NCI-H524 treated with DMSO at 0.1 percent for 48 hours (cell line): ENCODE data around the gene ITGB7.
"Not testable (repeated sequence)": the region's sequence is repeated elsewhere in the genome, so short reads cannot be mapped to it uniquely, and the experiment has no call there.

Experiments
- DNase-seq: peaks from one replicate; lab custom pipeline; 2025; lab: John Stamatoyannopoulos, UW

ITGB7 gene

GRCh38 chr12:53217051-53217930 lies 10.2 kb upstream of the ITGB7 start:
- no peak for DNase-seq

- no peak for DNase-seq
Measured at GRCh38 chr12:53215497-53215896, 8.4 kb upstream of the ITGB7 start.

GRCh38 chr12:53214687-53215455 lies 7.8 kb upstream of the ITGB7 start:
- no peak for DNase-seq

- DNase-seq = no peak
Measured at GRCh38 chr12:53214221-53214620, 7.2 kb upstream of the ITGB7 start.

- peak; percentile 27 for DNase-seq
Measured at GRCh38 chr12:53213348-53213747, 6.3 kb upstream of the ITGB7 start.

- DNase-seq = no peak
Measured at GRCh38 chr12:53212931-53213330, 5.9 kb upstream of the ITGB7 start.

- no peak for DNase-seq
Measured at GRCh38 chr12:53211476-53212381, 4.7 kb upstream of the ITGB7 start.

GRCh38 chr12:53210843-53211242 lies 3.8 kb upstream of the ITGB7 start:
- no peak for DNase-seq

GRCh38 chr12:53208877-53209463 lies 1.9 kb upstream of the ITGB7 start:
- no peak for DNase-seq

GRCh38 chr12:53208435-53208834 lies 1.4 kb upstream of the ITGB7 start:
- DNase-seq = no peak

GRCh38 chr12:53205747-53206419 lies 1.2 kb downstream of the ITGB7 start:
- DNase-seq = no peak

GRCh38 chr12:53204351-53204750 lies 2.7 kb downstream of the ITGB7 start:
- no peak for DNase-seq

- not testable (repeated sequence) for DNase-seq
Measured at GRCh38 chr12:53202316-53202715, 4.7 kb downstream of the ITGB7 start.

- DNase-seq = no peak
Measured at GRCh38 chr12:53201639-53202038, 5.4 kb downstream of the ITGB7 start.

- DNase-seq = no peak
Measured at GRCh38 chr12:53201177-53201541, 5.9 kb downstream of the ITGB7 start.

GRCh38 chr12:53200458-53201176 lies 6.4 kb downstream of the ITGB7 start:
- no peak for DNase-seq

- no peak for DNase-seq
Measured at GRCh38 chr12:53200107-53200457, 7.0 kb downstream of the ITGB7 start.

- DNase-seq = no peak
Measured at GRCh38 chr12:53199700-53200099, 7.4 kb downstream of the ITGB7 start.

GRCh38 chr12:53198486-53199110 lies 8.5 kb downstream of the ITGB7 start:
- no peak for DNase-seq

- DNase-seq = no peak
Measured at GRCh38 chr12:53197011-53197640, 9.9 kb downstream of the ITGB7 start.
